Dedifferentiated amniotic fluid mesenchymal stem cell (primary cell): ENCODE measurements around the gene DRD5.
"Not testable (repeated sequence)": the region's sequence is repeated elsewhere in the genome, so short reads cannot be mapped to it uniquely, and the experiment has no call there.

Experiments used
- DNase-seq: peaks from one replicate; pipeline ENCODE4 v3.0.0-alpha.2; 2016; ENCODE audit errors: extremely low spot score

The DRD5 gene

DNA sequence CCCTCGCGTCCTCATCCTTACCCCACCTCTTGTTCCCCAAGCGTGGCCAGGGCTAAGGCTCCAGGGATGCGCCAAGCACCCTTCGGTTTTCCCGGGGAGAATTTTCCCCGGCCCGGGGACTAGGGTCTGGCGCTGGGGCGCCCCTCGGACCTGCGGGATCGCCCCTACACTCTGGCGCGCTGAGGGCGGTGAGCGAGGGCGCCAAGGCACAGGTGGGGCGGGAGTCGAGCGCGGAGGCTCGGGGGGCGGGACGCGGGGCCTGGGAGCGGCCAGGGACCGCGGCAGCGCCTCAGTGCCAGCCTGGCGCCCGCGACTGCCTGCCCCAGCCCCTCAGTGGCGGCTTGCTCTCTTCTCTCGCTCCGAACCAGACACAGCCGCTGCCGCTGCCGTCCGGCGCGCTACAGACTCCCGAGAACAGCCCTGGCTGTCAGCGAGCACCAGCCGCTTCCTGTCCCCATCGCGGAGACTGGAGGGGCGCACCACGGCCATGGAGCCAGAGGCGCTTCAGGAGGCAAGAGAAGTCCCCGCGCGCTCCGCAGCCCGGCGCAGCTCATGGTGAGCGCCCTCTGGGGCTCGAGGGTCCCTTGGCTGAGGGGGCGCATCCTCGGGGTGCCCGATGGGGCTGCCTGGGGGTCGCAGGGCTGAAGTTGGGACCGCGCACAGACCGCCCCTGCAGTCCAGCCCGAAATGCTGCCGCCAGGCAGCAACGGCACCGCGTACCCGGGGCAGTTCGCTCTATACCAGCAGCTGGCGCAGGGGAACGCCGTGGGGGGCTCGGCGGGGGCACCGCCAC lies at the start of gene DRD5:
DRD5 (plus strand) TSS at position 292 of the 793 bp plus-strand sequence; CDS start at position 688, 396 bp downstream.
- no peak for DNase-seq

DNA sequence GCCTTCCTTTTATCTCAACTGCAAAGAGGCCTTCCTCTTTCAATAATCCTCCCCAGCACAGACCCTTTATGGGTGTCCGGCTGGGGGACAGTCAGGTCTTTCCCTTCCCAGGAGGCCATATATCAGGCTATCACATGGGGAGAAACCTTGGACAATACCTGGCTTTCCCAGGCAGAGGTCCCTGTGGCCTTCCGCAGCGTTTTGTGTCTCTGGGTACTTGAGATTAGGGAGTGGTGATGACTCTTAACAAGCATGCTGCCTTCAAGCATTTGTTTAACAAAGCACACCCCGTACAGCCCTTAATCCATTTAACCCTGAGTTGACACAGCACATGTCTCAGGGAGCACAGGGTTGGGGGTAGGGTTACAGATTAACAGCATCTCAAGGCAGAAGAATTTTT lies 49.2 kb upstream of the DRD5 start:
- DNase-seq, result not testable (repeated sequence)

DNA sequence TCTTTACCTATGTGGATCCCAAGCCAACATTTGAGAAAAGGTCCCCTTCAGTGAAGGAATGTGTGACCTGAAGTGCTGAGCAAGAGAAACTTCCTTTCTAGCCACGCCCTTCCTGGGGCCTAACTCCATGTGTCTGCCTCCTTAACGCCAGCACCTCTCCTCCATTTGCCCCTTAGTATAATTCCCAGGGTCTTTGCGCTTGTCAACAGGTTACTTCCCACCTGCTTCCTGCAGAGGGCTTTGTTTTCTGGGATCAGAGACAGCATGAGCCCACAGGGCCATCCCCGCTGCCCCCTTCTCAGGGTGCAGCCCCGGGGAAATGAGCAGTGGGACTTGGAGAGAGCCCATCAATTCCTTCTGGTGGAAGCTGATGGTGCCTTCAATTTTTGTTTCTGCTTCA lies 45.9 kb upstream of the DRD5 start:
- no peak for DNase-seq

DNA sequence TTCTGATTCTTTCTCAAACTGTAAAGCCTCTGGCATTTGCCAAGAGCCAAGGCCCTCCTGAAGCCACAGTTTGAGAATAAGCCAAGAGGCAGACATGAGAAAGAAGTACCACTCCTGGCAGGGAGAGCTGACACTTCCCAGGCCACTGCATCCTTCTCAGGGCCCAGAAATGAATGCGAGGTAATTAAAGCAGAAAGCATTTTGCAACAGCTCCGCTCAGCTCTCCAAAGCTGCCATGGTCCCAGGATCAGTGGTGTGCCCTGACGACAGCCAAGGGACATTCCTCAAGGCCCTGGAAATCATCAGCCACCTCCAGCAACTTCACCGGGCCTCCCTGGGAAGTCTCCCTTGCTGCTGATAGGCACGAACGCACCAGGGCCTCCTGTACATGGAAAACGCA lies 44.2 kb upstream of the DRD5 start:
- DNase-seq, result not testable (repeated sequence)

DNA sequence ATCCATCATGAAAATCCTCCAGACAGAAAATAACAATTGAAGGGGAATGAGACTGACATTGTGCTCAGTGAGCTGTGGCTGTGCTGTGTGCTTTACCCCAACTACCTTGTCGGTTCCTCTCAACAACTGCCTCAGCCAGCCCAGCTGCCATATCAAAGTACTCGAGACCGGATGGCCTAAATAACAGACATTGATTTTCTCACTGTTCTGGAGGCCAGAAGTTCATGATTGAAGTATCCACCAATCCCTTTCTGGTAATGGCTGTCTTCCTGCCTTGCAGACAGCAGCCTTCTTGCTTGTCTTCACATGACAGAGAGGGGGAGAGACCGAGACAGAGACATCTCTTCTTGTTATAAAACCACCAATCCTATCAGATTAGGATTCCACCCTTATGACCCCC lies 37.6 kb upstream of the DRD5 start:
- not testable (repeated sequence) for DNase-seq

DNA sequence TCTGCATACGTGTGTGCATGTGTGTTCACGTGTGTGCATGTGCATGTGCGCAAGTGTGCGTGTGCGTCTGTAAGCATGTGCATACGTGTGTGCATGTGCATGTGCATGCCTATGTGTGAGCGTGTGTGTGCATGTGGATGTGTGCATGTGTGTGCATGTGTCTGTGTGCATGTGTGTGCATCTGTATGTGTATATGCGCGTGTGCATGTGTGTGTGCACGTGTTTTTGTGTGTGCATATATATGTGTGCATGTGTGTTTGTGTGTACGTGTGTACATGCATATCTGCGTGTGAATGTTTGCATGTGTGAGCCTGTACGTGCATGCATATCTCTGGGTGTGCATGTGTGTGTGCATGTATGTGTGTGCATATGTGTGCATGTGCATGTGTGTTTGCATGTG lies 35.7 kb upstream of the DRD5 start:
- DNase-seq, result no peak

DNA sequence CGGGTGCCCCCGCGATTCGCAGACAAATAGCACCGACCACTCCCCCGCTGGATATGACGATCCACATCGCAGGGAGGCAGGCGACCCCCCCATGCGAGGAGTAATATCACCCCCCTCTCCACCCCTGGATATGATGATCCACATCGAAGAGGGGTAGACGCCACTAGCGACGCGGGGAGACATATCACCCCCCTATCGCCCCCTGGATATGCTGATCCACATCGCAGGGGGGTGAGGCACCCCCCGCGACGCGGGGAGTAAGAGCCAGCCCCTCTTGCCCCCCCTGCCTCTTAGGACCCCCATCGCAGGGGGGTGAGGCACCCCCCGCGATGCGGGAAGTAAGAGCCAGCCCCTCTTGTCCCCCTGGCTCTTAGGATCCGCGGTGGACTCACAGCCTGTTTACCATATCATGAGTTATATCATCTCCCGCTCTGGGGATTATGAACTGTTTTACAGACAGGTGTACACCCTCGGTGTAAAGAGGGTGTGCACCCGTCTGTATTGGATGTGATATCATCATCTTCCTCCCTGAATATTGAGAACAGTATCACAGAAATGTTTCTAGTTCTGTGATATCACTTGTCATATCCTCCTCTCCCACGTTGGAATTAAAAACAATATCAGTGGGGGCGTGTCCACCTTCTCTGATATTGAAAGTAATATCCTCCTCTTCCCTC lies 22.7 kb upstream of the DRD5 start:
- DNase-seq, result no peak

DNA sequence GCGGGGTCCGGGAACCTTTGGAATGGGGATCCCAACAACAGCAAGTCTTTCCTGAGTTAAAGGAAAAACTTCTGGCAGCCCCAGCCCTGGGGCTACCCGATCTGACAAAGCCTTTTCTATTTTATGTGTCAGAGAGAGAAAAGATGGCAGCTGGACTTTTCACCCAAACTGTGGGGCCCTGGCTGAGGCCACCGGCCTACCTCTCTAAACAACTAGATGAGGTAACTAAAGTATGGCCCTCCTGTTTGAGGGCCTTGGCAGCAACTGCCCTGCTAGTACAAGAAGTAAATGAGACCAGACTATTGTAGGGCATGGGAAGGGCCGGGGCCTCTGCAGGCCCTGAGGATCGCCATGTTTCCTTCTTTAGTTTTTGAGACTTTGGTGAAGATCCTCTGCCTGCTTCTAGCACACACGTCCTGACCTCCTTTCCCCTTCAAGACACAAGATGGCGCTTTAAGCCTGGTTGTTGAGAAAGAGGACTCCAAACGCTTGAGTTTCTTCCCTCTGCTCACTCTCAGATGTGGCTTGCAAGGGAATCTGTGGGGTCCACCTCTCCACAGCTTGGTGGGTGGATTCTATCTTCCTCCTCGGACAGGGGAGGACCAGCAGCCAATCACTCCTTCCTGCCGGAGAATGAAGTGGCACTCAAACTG lies 18.5 kb upstream of the DRD5 start:
- peak; percentile 58 for DNase-seq

DNA sequence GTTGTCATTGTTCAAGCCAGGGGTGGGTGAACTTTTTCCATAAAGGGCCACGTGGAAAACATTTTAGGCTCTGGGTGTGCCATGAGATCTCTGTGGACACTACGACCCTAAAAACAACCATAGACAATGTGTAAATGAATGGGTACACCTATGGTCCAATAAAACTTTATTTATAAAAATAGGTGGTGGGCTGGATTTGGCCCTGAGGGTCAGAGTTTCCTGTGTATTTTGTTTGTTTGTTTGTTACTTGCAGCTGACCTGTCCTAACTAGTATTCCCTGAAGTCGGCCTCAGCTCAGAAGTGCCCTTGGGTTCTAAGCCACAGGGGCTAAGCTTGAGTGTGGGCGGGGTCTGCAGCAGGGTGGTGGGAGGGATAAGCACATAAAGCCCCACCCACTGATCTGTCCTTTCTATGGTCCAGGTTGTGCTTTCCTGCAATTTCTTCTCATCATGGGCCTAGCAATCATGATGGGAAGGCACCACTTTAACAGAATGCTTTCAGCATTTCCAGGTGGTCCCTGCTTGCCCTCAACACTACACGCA lies 17.2 kb upstream of the DRD5 start:
- DNase-seq, result no peak

DNA sequence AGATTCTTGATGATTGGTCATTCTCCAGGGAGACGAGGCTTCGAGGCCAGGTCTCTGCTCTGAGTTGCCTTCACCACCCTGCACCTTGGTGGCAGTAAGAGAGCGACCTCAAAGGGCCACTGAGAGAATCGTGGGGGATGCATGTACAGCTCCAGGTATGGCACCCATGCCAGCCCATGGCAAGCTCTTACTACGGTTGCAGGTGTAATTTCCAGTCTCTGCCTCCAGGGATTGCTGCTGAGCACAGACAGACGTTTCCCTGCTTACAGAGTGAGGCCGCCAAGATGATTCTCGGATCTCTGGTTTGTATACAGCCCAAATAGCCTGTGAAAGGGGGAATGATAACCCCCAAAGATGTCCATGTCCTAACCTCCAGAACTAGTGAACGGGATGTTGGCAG lies 16.3 kb upstream of the DRD5 start:
- DNase-seq, result no peak

DNA sequence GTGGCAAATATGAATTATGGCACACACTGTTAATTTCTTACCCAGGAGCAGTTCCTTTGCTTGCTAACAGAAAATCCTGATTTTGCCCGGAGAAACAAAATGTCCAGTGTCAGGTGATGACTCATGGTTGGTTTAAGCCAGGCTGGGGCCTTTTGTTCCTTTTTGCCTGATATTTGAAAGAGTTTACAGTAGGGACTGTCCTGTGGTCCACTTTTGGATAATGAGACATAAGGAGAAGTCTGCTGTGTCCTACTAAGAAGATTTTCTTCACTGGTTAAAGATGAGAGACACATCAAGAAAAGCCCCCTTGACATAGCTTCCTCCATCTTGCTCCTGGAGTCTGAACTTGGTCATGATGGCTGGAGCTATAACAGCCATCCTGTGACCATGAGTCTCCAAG lies 12.1 kb upstream of the DRD5 start:
- no peak for DNase-seq

DNA sequence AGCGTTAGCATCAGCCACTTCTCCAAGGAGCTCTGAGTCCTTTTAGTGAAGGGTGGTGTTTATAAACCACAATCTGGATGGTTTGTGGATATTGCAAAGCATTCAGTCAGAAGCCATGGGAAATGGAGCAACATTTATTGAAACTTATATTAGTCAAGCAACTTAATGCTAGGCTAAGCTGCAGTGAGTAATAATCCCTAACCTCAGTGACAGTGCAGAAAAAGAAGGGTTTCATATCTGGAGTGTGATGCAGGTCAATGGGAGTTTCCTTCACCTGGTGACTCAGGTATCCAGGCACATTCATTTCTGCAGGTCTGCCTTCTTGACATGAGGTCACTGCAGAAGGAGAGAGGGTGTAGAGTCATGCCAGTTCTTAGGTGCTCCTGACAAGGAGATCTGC lies 10.4 kb upstream of the DRD5 start:
- no peak for DNase-seq

DNA sequence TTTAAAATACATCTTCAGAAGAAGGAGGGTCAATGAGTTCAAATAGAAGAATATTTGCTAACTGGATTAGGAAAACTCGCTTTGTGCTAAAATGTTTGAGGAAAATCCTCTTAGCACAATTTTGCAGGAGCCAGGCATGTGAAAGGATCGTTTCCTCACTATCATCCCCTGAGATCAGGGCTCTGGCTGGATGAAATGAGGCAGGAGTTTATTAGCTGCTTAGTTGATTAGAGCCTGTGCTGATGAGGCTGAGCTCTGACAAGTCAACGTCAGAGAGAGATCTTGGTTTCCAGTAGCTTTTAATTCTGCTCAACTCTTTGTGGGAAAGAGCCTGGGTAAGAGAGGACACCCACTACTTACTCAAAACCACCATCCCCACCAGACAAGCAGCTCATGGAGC lies 8.0 kb upstream of the DRD5 start:
- no peak for DNase-seq

DNA sequence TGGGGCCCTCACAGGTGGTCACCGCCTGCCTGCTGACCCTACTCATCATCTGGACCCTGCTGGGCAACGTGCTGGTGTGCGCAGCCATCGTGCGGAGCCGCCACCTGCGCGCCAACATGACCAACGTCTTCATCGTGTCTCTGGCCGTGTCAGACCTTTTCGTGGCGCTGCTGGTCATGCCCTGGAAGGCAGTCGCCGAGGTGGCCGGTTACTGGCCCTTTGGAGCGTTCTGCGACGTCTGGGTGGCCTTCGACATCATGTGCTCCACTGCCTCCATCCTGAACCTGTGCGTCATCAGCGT lies 652 bp downstream of the DRD5 start:
- no peak for DNase-seq

DNA sequence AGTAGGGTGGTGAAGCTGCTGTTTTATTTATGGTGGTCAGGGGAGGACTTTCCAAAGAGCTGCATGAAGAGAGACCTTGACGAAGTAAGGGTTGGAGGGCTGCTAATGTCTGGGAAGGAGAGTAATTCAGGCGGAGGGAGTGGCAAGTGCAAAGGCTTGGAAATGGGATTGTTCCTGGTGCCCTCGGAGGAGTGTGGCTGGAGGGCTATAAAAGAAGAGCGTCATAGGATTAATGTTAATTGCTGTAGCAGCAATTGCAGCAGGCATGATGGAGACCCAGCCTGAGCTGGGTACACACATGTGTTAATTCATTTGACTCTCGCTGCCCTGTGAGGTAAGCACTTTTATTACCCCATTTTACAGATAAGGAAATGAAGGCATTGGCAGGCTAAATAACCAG lies 4.5 kb downstream of the DRD5 start:
- not testable (repeated sequence) for DNase-seq

DNA sequence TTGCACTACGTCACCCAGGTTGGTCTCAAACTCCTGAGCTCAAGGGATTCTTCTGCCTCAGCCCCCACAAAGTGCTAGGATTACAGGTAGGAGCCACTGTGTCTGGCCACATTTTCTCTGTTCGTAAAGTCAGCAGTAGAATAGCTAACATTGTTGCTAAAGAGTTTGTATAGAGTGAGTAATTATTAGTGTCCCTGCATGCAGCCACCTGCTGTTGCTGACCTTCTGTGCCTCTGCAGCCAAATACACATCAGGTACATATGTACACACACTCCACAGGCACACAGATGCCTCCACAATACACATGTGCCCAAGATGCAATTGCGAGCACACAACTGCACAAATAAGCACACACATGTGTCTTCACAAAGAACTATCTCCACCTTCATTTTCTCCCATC lies 10.9 kb downstream of the DRD5 start:
- DNase-seq, result no peak

DNA sequence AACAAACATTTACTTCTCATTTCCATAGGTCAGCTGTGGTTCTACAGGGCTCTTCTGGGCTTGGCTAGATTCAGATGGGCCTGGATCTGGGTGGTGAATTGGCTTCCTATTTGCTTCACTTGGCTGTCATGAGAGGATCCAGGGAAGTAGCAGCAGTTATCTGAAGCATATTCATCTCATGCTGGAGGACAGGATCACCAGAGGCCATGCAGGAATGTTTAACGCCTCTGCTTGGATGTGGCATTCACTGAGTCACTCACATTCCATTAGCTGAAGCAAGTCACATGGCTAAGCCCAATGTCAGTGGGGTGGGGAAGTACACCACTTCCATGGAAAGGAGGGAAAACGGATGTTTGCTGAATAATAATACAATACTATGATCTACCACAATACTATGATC lies 15.2 kb downstream of the DRD5 start:
- DNase-seq, result not testable (repeated sequence)

DNA sequence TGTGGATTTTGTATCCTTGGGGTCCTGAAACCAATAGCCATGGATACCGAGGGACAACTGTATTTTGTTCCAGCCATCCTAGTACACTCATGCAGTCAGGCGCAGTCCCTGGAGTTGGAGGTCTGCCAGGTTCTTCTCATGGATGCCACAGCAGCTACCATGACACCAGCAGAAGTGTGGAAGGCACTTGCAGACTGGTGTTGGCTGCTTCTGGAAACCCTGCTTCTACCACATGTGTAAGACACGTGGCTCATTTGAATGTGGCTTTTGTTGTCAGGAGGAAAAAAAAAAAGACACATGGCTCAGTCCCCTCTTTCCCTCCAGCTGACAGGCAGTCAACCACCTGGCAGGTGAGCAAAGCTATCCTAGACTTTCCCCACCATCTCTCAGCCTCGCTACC lies 19.4 kb downstream of the DRD5 start:
- no peak for DNase-seq

DNA sequence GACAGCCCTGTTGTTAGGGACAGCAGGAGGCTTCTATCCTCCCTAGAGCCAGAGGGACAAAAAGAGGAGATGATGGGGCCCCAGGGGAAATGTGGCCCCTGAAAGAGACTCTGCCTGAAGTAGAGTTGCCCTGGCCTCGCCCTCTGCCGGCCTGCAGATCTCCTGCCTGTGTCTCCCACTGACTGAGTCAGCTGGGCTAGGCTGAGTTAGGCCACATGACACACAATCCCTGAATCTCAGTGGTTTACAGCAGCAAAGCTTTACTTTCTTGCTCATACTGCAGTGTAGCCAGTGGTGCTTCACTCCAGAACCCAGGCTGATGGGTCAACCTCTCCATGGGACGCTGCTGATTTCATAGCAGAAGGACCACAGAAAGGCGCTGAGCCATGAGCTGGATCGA lies 23.5 kb downstream of the DRD5 start:
- no peak for DNase-seq

DNA sequence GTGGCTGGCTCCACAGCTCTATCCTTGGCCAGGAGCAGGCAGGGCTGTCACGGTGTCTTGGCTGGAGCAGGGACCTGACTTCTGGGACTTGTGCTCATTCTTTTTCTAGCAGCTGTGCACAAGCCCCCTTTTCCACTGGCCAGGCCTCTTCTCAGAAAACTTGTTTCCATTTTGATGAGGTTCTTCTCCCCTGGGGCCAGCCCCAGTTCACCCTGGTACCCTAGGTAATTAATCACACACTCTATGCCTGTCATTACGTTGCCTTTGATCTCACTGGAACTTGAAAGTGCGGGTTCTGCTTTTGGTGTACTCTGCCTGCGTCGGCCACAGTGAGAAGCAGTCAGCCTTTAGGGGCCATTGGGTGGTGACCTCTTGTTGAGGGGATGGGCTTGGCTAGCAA lies 26.6 kb downstream of the DRD5 start:
- no peak for DNase-seq

DNA sequence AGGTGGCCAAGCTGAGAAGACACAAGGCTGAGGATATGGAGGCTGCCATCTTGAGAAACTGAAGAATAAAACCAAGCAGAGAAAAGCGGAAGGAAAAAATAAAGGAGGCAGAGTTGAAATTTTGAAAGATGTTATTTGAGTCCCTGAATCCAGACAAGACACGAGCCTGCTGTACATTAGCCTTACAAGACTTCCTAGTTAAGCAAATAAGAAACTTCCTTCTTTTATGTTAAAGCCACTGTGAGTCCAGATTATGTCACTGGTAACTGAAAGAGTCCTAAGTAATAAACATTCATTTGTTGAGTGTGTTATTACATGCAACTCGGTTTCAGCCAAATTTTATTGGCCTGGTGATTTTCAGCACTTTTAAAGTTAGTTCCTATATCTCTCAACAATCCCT lies 30.4 kb downstream of the DRD5 start:
- DNase-seq, result no peak

DNA sequence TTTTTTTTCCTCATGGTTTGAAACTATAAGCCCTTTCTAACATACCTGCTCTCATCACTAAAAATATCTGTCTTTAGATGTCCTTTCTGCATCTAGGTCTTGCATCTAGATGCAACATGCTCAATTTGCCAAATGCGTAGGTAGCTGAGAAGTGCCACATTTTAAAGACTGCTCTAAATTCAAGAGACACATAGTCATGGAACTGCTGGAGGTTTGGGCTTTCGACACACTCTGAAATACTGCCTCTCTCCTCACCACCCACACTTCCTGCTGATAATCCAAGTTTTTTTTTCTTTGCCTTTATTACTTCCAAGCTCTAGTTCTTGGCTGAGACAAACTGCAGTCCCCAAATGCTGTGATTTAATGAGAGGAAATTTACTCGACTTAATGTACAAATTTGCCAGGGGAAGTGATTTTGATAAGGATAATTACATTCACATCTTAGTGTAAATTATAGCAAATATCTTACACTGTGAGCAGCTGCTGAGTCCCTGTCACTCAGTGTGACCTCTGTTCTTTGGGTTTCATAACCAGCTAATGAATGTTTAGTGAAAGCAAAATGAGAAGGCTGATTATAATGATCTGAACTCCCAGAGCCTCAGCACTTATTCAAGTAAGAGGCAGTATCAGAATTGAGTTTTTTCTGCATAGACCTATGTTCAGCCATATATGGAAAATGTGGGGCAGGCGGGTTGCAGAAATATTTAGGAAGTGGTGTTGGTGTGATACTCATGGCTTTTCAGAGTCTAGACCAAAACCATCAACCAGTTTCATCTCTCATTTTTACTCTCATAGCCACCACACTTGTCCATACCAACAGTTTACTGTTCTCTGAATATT lies 31.3 kb downstream of the DRD5 start:
- DNase-seq, result no peak
